Natural killer cell (primary cell): Measurements from ENCODE around the gene HKDC1. TPM values are rescaled to one million over a fixed set of nuclear protein-coding genes. Genes with fewer than 3 reads are reported as not detected.

ENCODE experiments used
- ATAC-seq, 3 donors: fragments of 150-1000 bp in 2 of 3; fragments of 200-7000 bp in 1 of 3; cut with Tn5 transposase; 1 replicate in 1 of 3; 2 replicates in 2 of 3; pipeline ENCODE4 v1.10.0; 2021; ENCODE audit warnings: mild to moderate bottlenecking in 2 of 3, moderate library complexity in 2 of 3
- DNase-seq, 2 donors: peaks; one replicate each; pipeline versions ENCODE4 v3.0.0 to v3.0.0-alpha.2; 2013 to 2021; ENCODE audit warnings: mixed read lengths in 1 of 2
- H3K27ac ChIP-seq: one replicate; pipeline ENCODE4 v1.5.1; 2013; ENCODE audit warnings: mild to moderate bottlenecking, low read length
- H3K27me3 ChIP-seq: one replicate; pipeline ENCODE4 v1.6.1; 2013; ENCODE audit warnings: low read length; ENCODE audit not compliant: control insufficient read depth, insufficient read depth
- H3K36me3 ChIP-seq: one replicate; pipeline ENCODE4 v1.6.1; 2013; ENCODE audit warnings: low read length; ENCODE audit not compliant: control insufficient read depth, insufficient read depth
- H3K4me1 ChIP-seq: one replicate; pipeline ENCODE4 v1.6.1; 2013; ENCODE audit warnings: low read length; ENCODE audit not compliant: control insufficient read depth, insufficient read depth
- H3K4me3 ChIP-seq: one replicate; pipeline ENCODE4 v1.5.1; 2013; ENCODE audit warnings: low read length
- H3K9me3 ChIP-seq: one replicate; pipeline ENCODE4 v1.6.1; 2013; ENCODE audit warnings: low read length; ENCODE audit not compliant: control insufficient read depth, insufficient read depth
- H3K27ac Mint-ChIP-seq, 2 donors: one replicate each; pipeline ENCODE4 v1.8.0; 2022; ENCODE audit warnings: mild to moderate bottlenecking in 2 of 2, mixed read lengths in 2 of 2, moderate library complexity in 1 of 2
- H3K27me3 Mint-ChIP-seq, 2 donors: one replicate each; pipeline ENCODE4 v1.8.0; 2022; ENCODE audit warnings: low read depth in 2 of 2, mixed read lengths in 2 of 2
- H3K36me3 Mint-ChIP-seq: one replicate; pipeline ENCODE4 v1.8.0; 2022; ENCODE audit warnings: mixed read lengths
- H3K4me1 Mint-ChIP-seq, 2 donors: one replicate each; pipeline ENCODE4 v1.8.0; 2022; ENCODE audit warnings: mixed read lengths in 2 of 2
- H3K4me3 Mint-ChIP-seq: one replicate; pipeline ENCODE4 v1.8.0; 2022; ENCODE audit warnings: mild to moderate bottlenecking, moderate library complexity, mixed read lengths
- H3K9me3 Mint-ChIP-seq, 2 donors: one replicate each; pipeline ENCODE4 v1.8.0; 2022; ENCODE audit warnings: mixed read lengths in 2 of 2
- CTCF ChIP-seq: fragments of 200-600 bp; IDR thresholded peaks from one replicate; pipeline ENCODE4 v1.8.0; 2022; ENCODE audit warnings: antibody characterized with exemption
- WGBS: methylation state at CpG from one replicate; pipeline ENCODE4 v1.1.7; 2013; ENCODE audit warnings: missing lambda C conversion rate; ENCODE audit not compliant: insufficient coverage; 5-methylcytosine and 5-hydroxymethylcytosine counted together
- intact Hi-C: fragments of 100-400 bp; cut with micrococcal nuclease; formaldehyde crosslinking; loops from one replicate; pipeline ENCODE4 v1.14.2; 2022
- total RNA-seq, 4 donors: library from RNA; stranded (reverse); fragments of 120-200 nt in 1 of 4; gene quantifications; one replicate each; pipeline versions ENCODE4 v1.2.3 to v1.2.4, GENCODE V29; 2013 to 2022

Gene HKDC1
- total RNA-seq, 3 donors from 2014 or later (not counting 1 experiment from before 2014, with no cell fraction given) = 0.50 to 0.82 TPM; not detected in 1

- H3K36me3 ChIP-seq = no peaks in the 10 kb centered on the region
- H3K4me3 ChIP-seq = no peak overlapping the region
- no peaks in the 10 kb centered on the region for H3K9me3 ChIP-seq
- no peak for ATAC-seq
- Mint-ChIP-seq H3K9me3 (no peaks in the 10 kb centered on the region), H3K36me3 (no peaks in the 10 kb centered on the region), H3K4me1 (peaks cover 31 to 45% of the 10 kb centered on the region in 2 donors), H3K4me3 (no peak overlapping the region), H3K27me3 (peaks cover 0 to 19% of the 10 kb centered on the region in 2 donors), H3K27ac (no peak overlapping the region)
- no peaks in the 10 kb centered on the region for H3K27me3 ChIP-seq
- TF ChIP-seq CTCF = no peak
- intact Hi-C loops = no loop called here
- 94% methylated on average over 1 of the region's 3 CpGs for WGBS
- no peak for DNase-seq
- H3K27ac ChIP-seq = no peak overlapping the region
- peaks cover 29% of the 10 kb centered on the region for H3K4me1 ChIP-seq
These were observed 14.3 kb downstream of the HKDC1 start for GRCh38 chr10:69234447-69234846.

GRCh38 chr10:69237528-69238159 is 17.5 kb downstream of the HKDC1 start:
- Mint-ChIP-seq H3K36me3 (no peaks in the 10 kb centered on the region), H3K9me3 (no peaks in the 10 kb centered on the region), H3K27ac (peak overlapping the region in 1 of 2 donors; percentile 14), H3K4me1 (peaks cover 10 to 26% of the 10 kb centered on the region in 2 donors), H3K4me3 (no peak overlapping the region), H3K27me3 (no peaks in the 10 kb centered on the region)
- Histone ChIP-seq H3K27ac (no peak overlapping the region), H3K36me3 (no peaks in the 10 kb centered on the region), H3K9me3 (no peaks in the 10 kb centered on the region), H3K27me3 (no peaks in the 10 kb centered on the region), H3K4me1 (peaks cover 17% of the 10 kb centered on the region), H3K4me3 (no peak overlapping the region)
- intact Hi-C loops = loop anchor here (1.0 to 5.0 kb wide), 2 partner anchors 155 to 270 kb away; no protein-coding TSS in a partner anchor
- WGBS = 42% methylated on average over 12 of the region's 17 CpGs
- TF ChIP-seq CTCF = peak; percentile 98
- DNase-seq (peak; percentile 85 to 90), ATAC-seq (peak; percentile 95 to 100 (median 100))

GRCh38 chr10:69239136-69239535 is 19.0 kb downstream of the HKDC1 start:
- TF ChIP-seq CTCF = no peak
- Mint-ChIP-seq H3K4me3 (no peak overlapping the region), H3K27ac (no peak overlapping the region), H3K27me3 (no peaks in the 10 kb centered on the region), H3K9me3 (no peaks in the 10 kb centered on the region), H3K36me3 (no peaks in the 10 kb centered on the region), H3K4me1 (peaks cover 7 to 19% of the 10 kb centered on the region in 2 donors)
- no peak overlapping the region for H3K27ac ChIP-seq
- no peaks in the 10 kb centered on the region for H3K27me3 ChIP-seq
- no peaks in the 10 kb centered on the region for H3K9me3 ChIP-seq
- intact Hi-C loops = loop anchor here (5.0 kb wide), 1 partner anchor 268 kb away; no protein-coding TSS in a partner anchor
- peaks cover 10% of the 10 kb centered on the region for H3K4me1 ChIP-seq
- WGBS = 92% methylated on average over 5 of the region's 5 CpGs
- ATAC-seq (no peak), DNase-seq (no peak)
- H3K36me3 ChIP-seq = no peaks in the 10 kb centered on the region
- H3K4me3 ChIP-seq = no peak overlapping the region
